Measurements from ENCODE around the gene FUS. TPM values are rescaled to one million over a fixed set of nuclear protein-coding genes. Genes with fewer than 3 reads are reported as not detected.

The FUS gene
- total and polyA plus RNA-seq, 2 of the 13 experiments (the other 11 are each of a cell fraction or from before 2014, with no cell fraction given): 68.1 to 168 TPM

DNA sequence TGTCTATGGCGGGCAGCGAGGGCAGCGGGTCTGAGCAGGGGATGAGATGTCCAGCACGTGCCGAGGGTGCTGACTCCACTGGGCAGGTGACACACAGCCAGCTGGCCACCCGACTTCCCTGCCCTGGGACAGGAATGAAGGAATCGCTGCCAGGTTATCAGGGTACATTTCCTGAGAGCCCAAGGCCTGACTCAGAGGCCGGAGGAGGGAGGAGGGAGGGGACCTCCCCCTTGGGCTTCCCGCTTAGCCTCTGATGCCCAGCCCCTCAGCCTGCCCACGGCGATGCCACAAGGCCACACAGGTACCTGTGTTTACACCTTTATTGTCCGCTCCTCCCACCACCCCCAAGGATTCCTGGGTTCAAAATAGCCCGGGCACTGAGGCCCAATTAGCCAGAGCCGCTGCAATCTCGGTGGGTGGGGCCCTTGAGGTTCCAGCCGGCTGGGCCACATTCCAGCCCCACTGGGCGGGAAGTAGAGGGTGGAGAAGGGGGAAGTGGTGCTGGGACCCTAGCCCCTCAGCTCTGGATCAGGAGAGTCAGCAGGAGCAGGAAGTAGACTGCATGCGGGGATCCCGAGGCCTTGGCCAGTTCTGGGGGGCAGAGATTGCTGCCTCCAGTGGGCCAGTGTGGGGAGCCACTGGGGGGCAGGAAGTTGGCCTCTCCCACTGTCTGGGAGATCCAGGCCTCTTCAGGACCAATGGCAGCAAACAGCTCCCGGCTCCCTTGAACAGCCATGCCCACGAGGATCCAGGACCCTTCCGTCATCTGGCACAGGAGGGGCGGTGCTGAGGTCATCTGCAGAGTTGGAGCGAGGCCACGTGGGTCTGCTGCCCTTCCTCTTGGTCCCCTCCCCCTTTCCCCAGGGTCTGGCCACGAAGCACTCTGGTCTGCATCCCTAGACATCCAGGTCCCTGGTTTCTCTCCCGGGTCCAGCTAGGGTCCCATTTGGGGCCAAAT is 41.0 kb upstream of the FUS start (continued):
- TF ChIP-seq ZNF30 (CRISPR knock-in tag; IDR thresholded peaks at IDR 0.05) (no peak), ZNF17 (CRISPR knock-in tag; IDR thresholded peaks at IDR 0.05) (no peak), MED8 (CRISPR knock-in tag; IDR thresholded peaks at IDR 0.05; ENCODE audit: insufficient replicate concordance) (no peak), IKZF4 (CRISPR knock-in tag; IDR thresholded peaks at IDR 0.05; ENCODE audit: borderline replicate concordance, low read depth, not compliant biosample characterization) (peak; percentile 20), FOSL1 (CRISPR knock-in tag; IDR thresholded peaks at IDR 0.05; ENCODE audit: borderline replicate concordance) (no peak), CBX5 (CRISPR knock-in tag; IDR thresholded peaks at IDR 0.05; ENCODE audit: borderline replicate concordance) (no peak), NFYB (CRISPR knock-in tag; IDR thresholded peaks at IDR 0.05) (no peak), SNAI1 (CRISPR knock-in tag; IDR thresholded peaks at IDR 0.05; ENCODE audit: borderline replicate concordance) (no peak), TAF15 (IDR thresholded peaks at IDR 0.05; ENCODE audit: low read depth, low read length, poor library complexity, severe bottlenecking) (no peak), SMC3 (IDR thresholded peaks at IDR 0.05; ENCODE audit: low read length) (no peak)
- TF ChIP-seq, protein P1, sequence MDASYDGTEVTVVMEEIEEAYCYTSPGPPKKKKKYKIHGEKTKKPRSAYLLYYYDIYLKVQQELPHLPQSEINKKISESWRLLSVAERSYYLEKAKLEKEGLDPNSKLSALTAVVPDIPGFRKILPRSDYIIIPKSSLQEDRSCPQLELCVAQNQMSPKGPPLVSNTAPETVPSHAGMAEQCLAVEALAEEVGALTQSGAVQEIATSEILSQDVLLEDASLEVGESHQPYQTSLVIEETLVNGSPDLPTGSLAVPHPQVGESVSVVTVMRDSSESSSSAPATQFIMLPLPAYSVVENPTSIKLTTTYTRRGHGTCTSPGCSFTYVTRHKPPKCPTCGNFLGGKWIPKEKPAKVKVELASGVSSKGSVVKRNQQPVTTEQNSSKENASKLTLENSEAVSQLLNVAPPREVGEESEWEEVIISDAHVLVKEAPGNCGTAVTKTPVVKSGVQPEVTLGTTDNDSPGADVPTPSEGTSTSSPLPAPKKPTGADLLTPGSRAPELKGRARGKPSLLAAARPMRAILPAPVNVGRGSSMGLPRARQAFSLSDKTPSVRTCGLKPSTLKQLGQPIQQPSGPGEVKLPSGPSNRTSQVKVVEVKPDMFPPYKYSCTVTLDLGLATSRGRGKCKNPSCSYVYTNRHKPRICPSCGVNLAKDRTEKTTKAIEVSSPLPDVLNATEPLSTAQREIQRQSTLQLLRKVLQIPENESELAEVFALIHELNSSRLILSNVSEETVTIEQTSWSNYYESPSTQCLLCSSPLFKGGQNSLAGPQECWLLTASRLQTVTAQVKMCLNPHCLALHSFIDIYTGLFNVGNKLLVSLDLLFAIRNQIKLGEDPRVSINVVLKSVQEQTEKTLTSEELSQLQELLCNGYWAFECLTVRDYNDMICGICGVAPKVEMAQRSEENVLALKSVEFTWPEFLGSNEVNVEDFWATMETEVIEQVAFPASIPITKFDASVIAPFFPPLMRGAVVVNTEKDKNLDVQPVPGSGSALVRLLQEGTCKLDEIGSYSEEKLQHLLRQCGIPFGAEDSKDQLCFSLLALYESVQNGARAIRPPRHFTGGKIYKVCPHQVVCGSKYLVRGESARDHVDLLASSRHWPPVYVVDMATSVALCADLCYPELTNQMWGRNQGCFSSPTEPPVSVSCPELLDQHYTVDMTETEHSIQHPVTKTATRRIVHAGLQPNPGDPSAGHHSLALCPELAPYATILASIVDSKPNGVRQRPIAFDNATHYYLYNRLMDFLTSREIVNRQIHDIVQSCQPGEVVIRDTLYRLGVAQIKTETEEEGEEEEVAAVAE (CRISPR knock-in tag; IDR thresholded peaks at IDR 0.05; ENCODE audit: borderline replicate concordance): no peak
- TF ChIP-seq, protein P2, sequence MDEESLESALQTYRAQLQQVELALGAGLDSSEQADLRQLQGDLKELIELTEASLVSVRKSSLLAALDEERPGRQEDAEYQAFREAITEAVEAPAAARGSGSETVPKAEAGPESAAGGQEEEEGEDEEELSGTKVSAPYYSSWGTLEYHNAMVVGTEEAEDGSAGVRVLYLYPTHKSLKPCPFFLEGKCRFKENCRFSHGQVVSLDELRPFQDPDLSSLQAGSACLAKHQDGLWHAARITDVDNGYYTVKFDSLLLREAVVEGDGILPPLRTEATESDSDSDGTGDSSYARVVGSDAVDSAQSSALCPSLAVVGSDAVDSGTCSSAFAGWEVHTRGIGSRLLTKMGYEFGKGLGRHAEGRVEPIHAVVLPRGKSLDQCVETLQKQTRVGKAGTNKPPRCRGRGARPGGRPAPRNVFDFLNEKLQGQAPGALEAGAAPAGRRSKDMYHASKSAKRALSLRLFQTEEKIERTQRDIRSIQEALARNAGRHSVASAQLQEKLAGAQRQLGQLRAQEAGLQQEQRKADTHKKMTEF (CRISPR knock-in tag; IDR thresholded peaks at IDR 0.05): no peak
- TF ChIP-seq, protein P3, sequence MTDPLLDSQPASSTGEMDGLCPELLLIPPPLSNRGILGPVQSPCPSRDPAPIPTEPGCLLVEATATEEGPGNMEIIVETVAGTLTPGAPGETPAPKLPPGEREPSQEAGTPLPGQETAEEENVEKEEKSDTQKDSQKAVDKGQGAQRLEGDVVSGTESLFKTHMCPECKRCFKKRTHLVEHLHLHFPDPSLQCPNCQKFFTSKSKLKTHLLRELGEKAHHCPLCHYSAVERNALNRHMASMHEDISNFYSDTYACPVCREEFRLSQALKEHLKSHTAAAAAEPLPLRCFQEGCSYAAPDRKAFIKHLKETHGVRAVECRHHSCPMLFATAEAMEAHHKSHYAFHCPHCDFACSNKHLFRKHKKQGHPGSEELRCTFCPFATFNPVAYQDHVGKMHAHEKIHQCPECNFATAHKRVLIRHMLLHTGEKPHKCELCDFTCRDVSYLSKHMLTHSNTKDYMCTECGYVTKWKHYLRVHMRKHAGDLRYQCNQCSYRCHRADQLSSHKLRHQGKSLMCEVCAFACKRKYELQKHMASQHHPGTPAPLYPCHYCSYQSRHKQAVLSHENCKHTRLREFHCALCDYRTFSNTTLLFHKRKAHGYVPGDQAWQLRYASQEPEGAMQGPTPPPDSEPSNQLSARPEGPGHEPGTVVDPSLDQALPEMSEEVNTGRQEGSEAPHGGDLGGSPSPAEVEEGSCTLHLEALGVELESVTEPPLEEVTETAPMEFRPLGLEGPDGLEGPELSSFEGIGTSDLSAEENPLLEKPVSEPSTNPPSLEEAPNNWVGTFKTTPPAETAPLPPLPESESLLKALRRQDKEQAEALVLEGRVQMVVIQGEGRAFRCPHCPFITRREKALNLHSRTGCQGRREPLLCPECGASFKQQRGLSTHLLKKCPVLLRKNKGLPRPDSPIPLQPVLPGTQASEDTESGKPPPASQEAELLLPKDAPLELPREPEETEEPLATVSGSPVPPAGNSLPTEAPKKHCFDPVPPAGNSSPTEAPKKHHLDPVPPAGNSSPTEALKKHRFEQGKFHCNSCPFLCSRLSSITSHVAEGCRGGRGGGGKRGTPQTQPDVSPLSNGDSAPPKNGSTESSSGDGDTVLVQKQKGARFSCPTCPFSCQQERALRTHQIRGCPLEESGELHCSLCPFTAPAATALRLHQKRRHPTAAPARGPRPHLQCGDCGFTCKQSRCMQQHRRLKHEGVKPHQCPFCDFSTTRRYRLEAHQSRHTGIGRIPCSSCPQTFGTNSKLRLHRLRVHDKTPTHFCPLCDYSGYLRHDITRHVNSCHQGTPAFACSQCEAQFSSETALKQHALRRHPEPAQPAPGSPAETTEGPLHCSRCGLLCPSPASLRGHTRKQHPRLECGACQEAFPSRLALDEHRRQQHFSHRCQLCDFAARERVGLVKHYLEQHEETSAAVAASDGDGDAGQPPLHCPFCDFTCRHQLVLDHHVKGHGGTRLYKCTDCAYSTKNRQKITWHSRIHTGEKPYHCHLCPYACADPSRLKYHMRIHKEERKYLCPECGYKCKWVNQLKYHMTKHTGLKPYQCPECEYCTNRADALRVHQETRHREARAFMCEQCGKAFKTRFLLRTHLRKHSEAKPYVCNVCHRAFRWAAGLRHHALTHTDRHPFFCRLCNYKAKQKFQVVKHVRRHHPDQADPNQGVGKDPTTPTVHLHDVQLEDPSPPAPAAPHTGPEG (CRISPR knock-in tag; IDR thresholded peaks at IDR 0.05): no peak
- TF ChIP-seq, protein P4, sequence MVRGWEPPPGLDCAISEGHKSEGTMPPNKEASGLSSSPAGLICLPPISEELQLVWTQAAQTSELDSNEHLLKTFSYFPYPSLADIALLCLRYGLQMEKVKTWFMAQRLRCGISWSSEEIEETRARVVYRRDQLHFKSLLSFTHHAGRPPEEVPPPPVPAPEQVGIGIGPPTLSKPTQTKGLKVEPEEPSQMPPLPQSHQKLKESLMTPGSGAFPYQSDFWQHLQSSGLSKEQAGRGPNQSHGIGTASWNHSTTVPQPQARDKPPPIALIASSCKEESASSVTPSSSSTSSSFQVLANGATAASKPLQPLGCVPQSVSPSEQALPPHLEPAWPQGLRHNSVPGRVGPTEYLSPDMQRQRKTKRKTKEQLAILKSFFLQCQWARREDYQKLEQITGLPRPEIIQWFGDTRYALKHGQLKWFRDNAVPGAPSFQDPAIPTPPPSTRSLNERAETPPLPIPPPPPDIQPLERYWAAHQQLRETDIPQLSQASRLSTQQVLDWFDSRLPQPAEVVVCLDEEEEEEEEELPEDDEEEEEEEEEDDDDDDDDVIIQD (CRISPR knock-in tag; IDR thresholded peaks at IDR 0.05; ENCODE audit: low read depth): no peak

Data from HepG2 (cell line).